ENCODE results near the gene EVC. TPM values are rescaled to one million over a fixed set of nuclear protein-coding genes. Genes with fewer than 3 reads are reported as not detected.

EVC gene
- total RNA-seq, 1 donor from 2014 or later = 27.6 TPM

GRCh38 chr4:5798946-5799345 is 87.9 kb downstream of the EVC start:
- intact Hi-C loops (cut with DNase I) = no loop called here
- H3K9me3 ChIP-seq = no peaks in the 10 kb centered on the region
- no peak overlapping the region for H3K27ac ChIP-seq
- peaks cover 38% of the 10 kb centered on the region for H3K36me3 ChIP-seq
- no peaks in the 10 kb centered on the region for H3K4me1 ChIP-seq
- no peak for TF ChIP-seq CTCF (IDR thresholded peaks at IDR 0.05)
- DNase-seq (no peak), ATAC-seq (no peak)
- no peak overlapping the region for H3K4me3 ChIP-seq
- no peaks in the 10 kb centered on the region for H3K27me3 ChIP-seq

- Histone ChIP-seq H3K27ac (no peak overlapping the region), H3K9me3 (no peaks in the 10 kb centered on the region), H3K4me1 (no peaks in the 10 kb centered on the region), H3K36me3 (peaks cover 40% of the 10 kb centered on the region), H3K27me3 (no peaks in the 10 kb centered on the region), H3K4me3 (no peak overlapping the region)
- DNase-seq (no peak), ATAC-seq (no peak)
- no peak for TF ChIP-seq CTCF (IDR thresholded peaks at IDR 0.05)
- intact Hi-C loops (cut with DNase I) = no loop called here
Observed at GRCh38 chr4:5799406-5799805, 88.4 kb downstream of the EVC start.

GRCh38 chr4:5800496-5800895 is 89.5 kb downstream of the EVC start:
- no peak for TF ChIP-seq CTCF (IDR thresholded peaks at IDR 0.05)
- Histone ChIP-seq H3K27ac (no peak overlapping the region), H3K4me3 (no peak overlapping the region), H3K4me1 (no peaks in the 10 kb centered on the region), H3K27me3 (no peaks in the 10 kb centered on the region), H3K9me3 (no peaks in the 10 kb centered on the region), H3K36me3 (peaks cover 42% of the 10 kb centered on the region)
- DNase-seq (no peak), ATAC-seq (no peak)
- intact Hi-C loops (cut with DNase I) = no loop called here

GRCh38 chr4:5801696-5802095 is 90.7 kb downstream of the EVC start:
- ATAC-seq = no peak
- Histone ChIP-seq H3K27me3 (no peaks in the 10 kb centered on the region), H3K36me3 (peaks cover 39% of the 10 kb centered on the region), H3K9me3 (no peaks in the 10 kb centered on the region), H3K4me1 (no peaks in the 10 kb centered on the region), H3K4me3 (no peak overlapping the region), H3K27ac (no peak overlapping the region)
- no peak for TF ChIP-seq CTCF (IDR thresholded peaks at IDR 0.05)
- intact Hi-C loops (cut with DNase I) = no loop called here
- no peak for DNase-seq

- intact Hi-C loops (cut with DNase I) = no loop called here
- ATAC-seq (no peak), DNase-seq (no peak)
- no peak for TF ChIP-seq CTCF (IDR thresholded peaks at IDR 0.05)
- H3K4me3 ChIP-seq = no peak overlapping the region
- peaks cover 35% of the 10 kb centered on the region for H3K36me3 ChIP-seq
- H3K27me3 ChIP-seq = no peaks in the 10 kb centered on the region
- no peaks in the 10 kb centered on the region for H3K4me1 ChIP-seq
- H3K9me3 ChIP-seq = no peaks in the 10 kb centered on the region
- H3K27ac ChIP-seq = no peak overlapping the region
Observed at GRCh38 chr4:5802565-5802964, 91.6 kb downstream of the EVC start.

- intact Hi-C loops (cut with DNase I) = no loop called here
- H3K36me3 ChIP-seq = peaks cover 40% of the 10 kb centered on the region
- DNase-seq (no peak), ATAC-seq (no peak)
- H3K27me3 ChIP-seq = no peaks in the 10 kb centered on the region
- H3K4me1 ChIP-seq = no peaks in the 10 kb centered on the region
- TF ChIP-seq CTCF (IDR thresholded peaks at IDR 0.05) = no peak
- no peak overlapping the region for H3K4me3 ChIP-seq
- H3K9me3 ChIP-seq = no peaks in the 10 kb centered on the region
- no peak overlapping the region for H3K27ac ChIP-seq
Observed at GRCh38 chr4:5804656-5805055, 93.7 kb downstream of the EVC start.

Data from upper lobe of right lung (tissue), 1 donor.